Stromal cell of bone marrow (primary cell): ENCODE data around the gene HBE1.
"Not testable (repeated sequence)": the region's sequence is repeated elsewhere in the genome, so short reads cannot be mapped to it uniquely, and the experiment has no call there.

Experiments used
- DNase-seq: peaks from one replicate; pipeline ENCODE4 v3.0.0-alpha.2; 2012; ENCODE audit warnings: low read depth

The HBE1 gene

GRCh38 chr11:5285703-5286340, 16.1 kb upstream of the HBE1 start:
- no peak for DNase-seq

- DNase-seq = no peak
Observed at GRCh38 chr11:5284637-5285036, 14.9 kb upstream of the HBE1 start.

- no peak for DNase-seq
Observed at GRCh38 chr11:5283882-5284281, 14.1 kb upstream of the HBE1 start.

GRCh38 chr11:5283086-5283485, 13.3 kb upstream of the HBE1 start:
- no peak for DNase-seq

GRCh38 chr11:5282628-5283027, 12.9 kb upstream of the HBE1 start:
- no peak for DNase-seq

GRCh38 chr11:5281596-5281995, 11.9 kb upstream of the HBE1 start:
- DNase-seq = no peak

- peak; percentile 100 for DNase-seq
Observed at GRCh38 chr11:5280582-5281102, 10.9 kb upstream of the HBE1 start.

GRCh38 chr11:5279471-5280090, 9.8 kb upstream of the HBE1 start:
- DNase-seq = no peak

GRCh38 chr11:5277807-5278382, 8.2 kb upstream of the HBE1 start:
- no peak for DNase-seq

- no peak for DNase-seq
Observed at GRCh38 chr11:5276697-5277096, 7.0 kb upstream of the HBE1 start.

- DNase-seq = no peak
Observed at GRCh38 chr11:5275369-5276110, 5.8 kb upstream of the HBE1 start.

- DNase-seq = no peak
Observed at GRCh38 chr11:5274395-5274794, 4.7 kb upstream of the HBE1 start.

- no peak for DNase-seq
Observed at GRCh38 chr11:5272395-5273017, 2.8 kb upstream of the HBE1 start.

GRCh38 chr11:5267033-5267563, 2.6 kb downstream of the HBE1 start:
- no peak for DNase-seq

- no peak for DNase-seq
Observed at GRCh38 chr11:5266609-5267008, 3.1 kb downstream of the HBE1 start.

- no peak for DNase-seq
Observed at GRCh38 chr11:5265832-5266231, 3.9 kb downstream of the HBE1 start.

GRCh38 chr11:5258543-5259262, 11.0 kb downstream of the HBE1 start:
- no peak for DNase-seq

GRCh38 chr11:5257296-5257695, 12.4 kb downstream of the HBE1 start:
- no peak for DNase-seq

- DNase-seq = peak; percentile 2
Observed at GRCh38 chr11:5254646-5255413, 14.9 kb downstream of the HBE1 start, which contains the start of gene HBG2. Gene HBG2, minus strand, starts transcription at chr11:5254781. Its CDS starts 53 bp downstream, at chr11:5254728.

GRCh38 chr11:5254023-5254422, 15.7 kb downstream of the HBE1 start:
- not testable (repeated sequence) for DNase-seq
